ENCODE measurements around the gene ZDHHC6. TPM values are rescaled to one million over a fixed set of nuclear protein-coding genes. Genes with fewer than 3 reads are reported as not detected.

ZDHHC6 gene
- 24.1 and 29.1 TPM in 2 replicates for total RNA-seq

DNA sequence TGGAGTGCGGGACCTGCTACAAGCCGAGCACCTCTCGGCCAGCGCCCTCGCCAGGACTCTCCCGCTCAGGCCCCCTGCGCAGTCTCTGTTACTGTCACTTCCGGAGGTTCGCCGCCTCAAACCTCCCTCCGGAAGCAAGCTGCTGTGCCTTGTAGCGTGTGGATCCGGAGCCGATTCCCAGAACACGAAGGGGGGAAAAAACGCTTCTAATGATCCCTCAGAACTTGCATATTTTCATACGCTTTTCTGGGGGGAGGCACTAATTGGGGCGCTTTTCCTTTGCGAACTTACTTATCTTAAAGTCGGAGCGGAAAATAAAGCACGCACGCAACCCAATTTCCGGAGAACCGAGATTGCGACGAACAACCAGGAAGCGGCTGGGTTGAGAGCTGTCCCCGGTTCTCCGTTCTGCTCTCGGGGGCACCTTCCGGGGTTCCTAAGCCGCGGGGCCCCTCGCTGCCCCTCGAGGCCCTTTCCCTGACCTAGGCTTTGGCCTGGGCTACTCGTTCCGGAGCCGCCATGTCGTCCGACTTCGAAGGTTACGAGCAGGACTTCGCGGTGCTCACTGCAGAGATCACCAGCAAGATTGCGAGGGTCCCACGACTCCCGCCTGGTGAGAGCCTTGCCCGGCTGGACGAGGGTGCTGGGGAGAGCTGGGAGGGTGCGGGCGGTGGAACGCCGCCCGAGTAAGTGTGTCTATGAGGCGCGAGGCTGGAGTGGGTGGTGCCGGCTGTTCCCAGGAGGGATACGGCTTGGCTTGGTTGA is at the start of gene ZDHHC6, which contains the start of gene VTI1A:
Gene ZDHHC6, minus strand, starts transcription at position 60 of the 765 bp plus-strand sequence. CDS start 1,478 bp downstream, outside the sequence.
Gene VTI1A, plus strand, starts transcription at position 361 of the 765 bp plus-strand sequence. Its CDS starts 159 bp downstream, at position 520.

Other genes with a start within 250 kb of the ZDHHC6 start
- not detected in 2 replicates for gene TECTB, start 163.5 kb downstream of the ZDHHC6 start, total RNA-seq
- gene ACSL5, start 72.8 kb downstream of the ZDHHC6 start, total RNA-seq: 1.3 and 5.0 TPM in 2 replicates
- gene VTI1A, start 301 bp upstream of the ZDHHC6 start, total RNA-seq: 33.2 and 40.0 TPM in 2 replicates